T47D (cell line): ENCODE data around the gene CUBN.
"Not testable (repeated sequence)": the region's sequence is repeated elsewhere in the genome, so short reads cannot be mapped to it uniquely, and the experiment has no call there.

ENCODE experiments used
- DNase-seq, 2 experiments: peaks; one replicate each; pipeline versions ENCODE4 v3.0.0 to v3.0.0-alpha.2; 2011 to 2012; ENCODE audit warnings: low read depth in 1 of 2, low spot score in 1 of 2
- JUND ChIP-seq: IDR thresholded peaks from 2 replicates; pipeline ENCODE4 v1.6.1; 2012; ENCODE audit warnings: low read depth
- in situ Hi-C: cut with HindIII; loops from 2 replicates; pipeline ENCODE4 v1.10.0; 2016; ENCODE audit warnings: low sequenced_read_pairs, low pct_unique_long_range_greater_than_20kb

Gene CUBN

GRCh38 chr10:17019696-17020095, 109.9 kb downstream of the CUBN start:
- TF ChIP-seq JUND = no peak
- no peak for DNase-seq
- in situ Hi-C loops = no loop called here

GRCh38 chr10:17013131-17013983, 116.3 kb downstream of the CUBN start:
- DNase-seq, in situ Hi-C loops: not testable (repeated sequence)

GRCh38 chr10:17012731-17013130, 116.9 kb downstream of the CUBN start:
- in situ Hi-C loops, DNase-seq: not testable (repeated sequence)

GRCh38 chr10:17010363-17011145, 119.1 kb downstream of the CUBN start:
- DNase-seq = no peak
- in situ Hi-C loops = no loop called here
- no peak for TF ChIP-seq JUND

GRCh38 chr10:17009212-17009700, 120.4 kb downstream of the CUBN start:
- TF ChIP-seq JUND = no peak
- DNase-seq = no peak
- in situ Hi-C loops = no loop called here

GRCh38 chr10:17007418-17007770, 122.2 kb downstream of the CUBN start:
- no peak for DNase-seq

GRCh38 chr10:17006631-17007417, 122.8 kb downstream of the CUBN start:
- DNase-seq = no peak
- TF ChIP-seq JUND = no peak
- in situ Hi-C loops = no loop called here

More at GRCh38 chr10:17007418-17007770, 122.2 kb downstream of the CUBN start:
- TF ChIP-seq JUND = no peak
- in situ Hi-C loops = no loop called here

- in situ Hi-C loops = no loop called here
- TF ChIP-seq JUND = no peak
- no peak for DNase-seq
These were observed 123.7 kb downstream of the CUBN start for GRCh38 chr10:17005621-17006566.

GRCh38 chr10:17004801-17005380, 124.7 kb downstream of the CUBN start:
- in situ Hi-C loops = no loop called here
- DNase-seq = no peak
- no peak for TF ChIP-seq JUND

- in situ Hi-C loops = no loop called here
- no peak for DNase-seq
- no peak for TF ChIP-seq JUND
These were observed 125.8 kb downstream of the CUBN start for GRCh38 chr10:17003651-17004286.

- DNase-seq = no peak
- TF ChIP-seq JUND = no peak
- in situ Hi-C loops = no loop called here
These were observed 126.5 kb downstream of the CUBN start for GRCh38 chr10:17003151-17003550.
